ENCODE results near the gene PRCP.

Gene PRCP

DNA sequence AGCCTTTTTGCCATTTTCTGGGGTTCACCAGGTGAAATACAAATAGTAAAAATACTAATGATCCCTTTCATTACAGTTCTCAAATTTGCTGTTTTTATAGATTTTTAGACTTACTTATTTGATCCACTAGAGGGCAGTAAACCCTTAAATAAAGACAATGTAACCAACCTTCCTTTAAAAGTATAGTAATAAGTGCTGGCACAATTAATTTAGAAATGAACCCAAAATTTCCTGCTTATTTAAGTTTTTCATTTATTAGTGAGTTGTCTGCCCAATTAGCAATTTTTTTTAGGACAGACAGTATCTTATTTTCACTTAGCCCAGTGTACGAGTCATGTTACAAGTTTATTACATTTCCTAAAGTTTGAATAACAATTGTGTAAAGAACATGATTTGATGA is 6.0 kb upstream of the PRCP start:
- DNase-seq: peak; percentile 34

DNA sequence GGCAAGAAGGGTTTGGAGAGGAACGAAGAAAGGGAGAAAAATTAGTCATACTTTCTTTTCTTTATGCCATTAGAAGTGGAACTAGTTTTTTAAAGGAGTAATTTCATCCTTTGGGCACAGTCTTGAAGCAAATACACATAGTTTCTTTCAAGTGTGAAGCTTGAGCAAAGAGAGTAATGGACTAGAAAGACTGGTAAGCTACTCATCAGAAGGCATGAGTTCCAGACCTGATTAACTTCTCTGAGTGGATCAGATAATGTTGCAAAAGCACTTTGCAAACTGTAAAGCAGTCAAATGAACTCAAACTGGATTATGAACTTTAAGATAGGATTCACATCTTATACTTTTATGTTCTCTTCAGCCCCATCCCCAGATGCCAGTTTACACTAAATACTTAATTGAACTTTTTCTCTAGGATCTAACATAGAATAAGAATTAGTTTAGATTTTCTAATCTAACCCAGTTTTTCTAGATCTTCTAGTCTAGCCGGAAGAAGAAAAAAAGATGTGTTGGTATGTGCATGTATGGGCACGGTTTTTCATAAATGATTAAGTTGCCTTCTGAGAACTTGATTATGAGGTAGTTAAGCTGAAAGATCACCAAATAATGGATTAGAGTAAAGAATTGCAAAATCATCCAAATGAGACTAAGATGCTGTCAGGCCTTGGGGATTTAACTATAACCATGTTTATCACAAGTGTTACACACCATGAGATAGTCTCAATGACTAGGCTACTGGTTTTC is 3.8 kb upstream of the PRCP start:
- DNase-seq: no peak

DNA sequence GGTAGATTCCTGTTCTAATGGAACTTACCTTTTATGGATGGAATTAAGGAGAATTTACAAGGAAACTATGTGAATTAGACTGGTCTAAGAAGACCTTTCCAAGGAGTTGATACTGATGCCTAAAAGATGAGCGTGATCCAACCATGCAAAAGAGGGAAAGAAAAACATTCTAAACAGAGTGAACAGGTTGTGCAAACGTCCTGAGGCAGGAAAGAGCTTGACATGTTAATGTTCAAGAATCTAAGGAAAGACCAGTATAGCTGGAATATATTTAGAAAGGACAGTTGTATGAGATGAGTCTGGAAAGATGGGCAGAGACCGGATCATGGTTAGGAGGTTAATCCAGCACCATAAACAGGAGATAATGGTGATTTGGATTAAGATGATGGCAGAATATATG is 2.6 kb upstream of the PRCP start:
- no peak for DNase-seq

DNA sequence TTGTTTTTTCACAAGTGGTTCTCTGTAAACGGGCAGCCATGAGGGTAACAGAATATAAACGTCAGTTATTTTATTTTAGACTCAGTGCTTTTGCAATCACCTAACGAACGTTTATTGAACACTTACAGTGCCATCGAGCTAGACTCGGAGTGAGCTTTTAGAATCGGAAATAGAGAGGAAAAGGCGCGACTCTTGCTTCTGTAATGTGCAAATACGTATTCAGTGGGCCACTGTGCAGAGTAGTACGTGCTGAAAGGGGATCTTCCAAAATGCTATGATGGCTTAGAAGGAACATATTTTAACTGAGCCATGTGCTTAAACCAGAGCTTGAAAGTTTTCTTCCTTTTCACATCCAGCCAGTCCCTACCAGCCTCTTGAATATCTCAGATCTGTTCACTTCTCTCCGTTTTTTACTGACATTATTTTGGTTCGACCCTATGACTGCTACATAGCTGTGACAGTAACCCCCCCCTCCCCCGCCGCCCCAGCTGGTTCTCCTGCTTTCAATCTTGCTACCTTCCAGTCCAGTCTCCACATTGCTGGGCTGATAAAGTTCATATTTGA is 1.8 kb upstream of the PRCP start:
- no peak for DNase-seq

DNA sequence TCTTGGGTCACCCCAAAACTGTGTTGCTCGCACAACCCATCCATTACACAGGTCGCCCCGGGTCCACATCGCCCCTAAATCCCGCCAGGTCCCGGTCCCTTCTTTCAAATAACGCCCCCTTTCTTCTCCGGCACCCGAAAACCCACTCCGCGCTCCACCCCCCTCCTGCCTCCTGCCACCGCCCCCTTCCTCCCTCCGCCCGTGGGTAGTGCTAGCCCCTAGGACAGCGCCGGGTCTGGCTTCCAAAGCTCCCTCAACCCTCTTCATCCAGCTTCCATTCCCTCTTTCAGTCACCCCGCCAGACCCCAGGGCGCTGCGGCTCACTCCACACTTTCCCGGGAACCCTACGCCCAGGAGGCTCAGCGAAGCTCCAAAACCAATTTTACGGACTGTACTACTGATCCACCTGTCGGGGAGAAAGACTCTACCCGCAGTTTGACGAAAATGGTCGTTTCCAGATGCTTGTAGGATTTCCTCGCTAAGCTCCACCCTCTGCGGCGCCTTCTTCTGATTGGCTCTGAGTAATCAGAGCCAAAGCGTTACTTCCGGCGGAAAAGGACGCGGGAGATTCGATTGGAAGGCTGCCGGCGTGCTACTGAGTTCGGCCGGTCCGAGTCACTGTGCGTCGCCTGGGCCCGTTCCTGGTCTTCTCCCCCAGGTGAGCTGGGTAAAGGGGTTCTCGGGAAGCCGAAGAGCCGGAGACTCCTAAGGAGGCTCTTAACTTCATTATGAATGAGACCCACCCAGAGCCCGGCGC is 1.1 kb upstream of the PRCP start, which contains the start of gene DDIAS:
TSS of gene DDIAS (plus strand) at position 572 of the 757 bp plus-strand sequence. CDS start 13,003 bp downstream, outside the sequence.
- DNase-seq: peak; percentile 98

DNA sequence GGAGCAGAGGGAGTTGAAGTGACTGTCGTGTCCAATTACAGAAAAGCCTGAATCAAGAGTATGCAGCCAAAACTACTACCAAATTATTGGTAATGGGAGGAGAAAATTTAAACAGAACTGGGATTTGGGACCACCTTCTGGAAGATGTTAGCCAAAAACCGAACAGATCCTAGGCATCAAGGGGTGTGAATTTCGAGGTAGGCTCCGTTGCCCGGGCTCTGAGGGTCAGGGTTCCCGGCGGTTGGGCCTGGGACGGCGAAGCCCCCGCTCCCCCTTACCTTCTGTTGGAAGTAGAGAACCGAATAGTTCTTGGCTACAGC is 313 bp downstream of the PRCP start:
- DNase-seq: no peak

DNA sequence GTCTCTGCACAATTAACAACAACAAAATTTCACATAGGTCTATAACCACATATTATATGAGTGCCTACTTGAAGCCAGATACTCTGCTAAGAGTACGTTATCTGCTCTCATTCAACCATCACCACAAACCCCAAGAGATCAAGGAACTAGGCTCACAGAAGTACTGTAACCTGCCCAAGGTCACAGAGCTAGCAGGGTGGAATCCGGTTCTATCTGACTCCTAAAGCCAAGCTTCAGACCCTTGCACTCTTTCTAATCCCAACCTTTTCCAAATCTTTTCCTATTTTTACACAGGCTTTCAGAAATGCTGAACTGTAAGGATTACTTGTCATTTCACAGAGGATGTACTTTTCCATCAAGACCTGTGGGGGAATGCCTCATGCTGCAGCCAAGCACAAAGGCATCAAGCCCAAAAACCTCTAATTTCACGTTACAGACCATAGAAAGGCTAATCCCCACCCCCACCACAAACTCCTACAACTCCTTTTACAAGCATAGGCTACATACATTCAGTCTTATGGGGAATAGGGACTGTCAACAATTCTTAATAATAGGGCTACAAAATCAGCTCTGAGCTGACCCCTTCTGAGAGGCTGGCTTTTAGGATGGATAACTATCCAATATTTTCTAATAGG is 927 bp downstream of the PRCP start:
- DNase-seq: no peak

DNA sequence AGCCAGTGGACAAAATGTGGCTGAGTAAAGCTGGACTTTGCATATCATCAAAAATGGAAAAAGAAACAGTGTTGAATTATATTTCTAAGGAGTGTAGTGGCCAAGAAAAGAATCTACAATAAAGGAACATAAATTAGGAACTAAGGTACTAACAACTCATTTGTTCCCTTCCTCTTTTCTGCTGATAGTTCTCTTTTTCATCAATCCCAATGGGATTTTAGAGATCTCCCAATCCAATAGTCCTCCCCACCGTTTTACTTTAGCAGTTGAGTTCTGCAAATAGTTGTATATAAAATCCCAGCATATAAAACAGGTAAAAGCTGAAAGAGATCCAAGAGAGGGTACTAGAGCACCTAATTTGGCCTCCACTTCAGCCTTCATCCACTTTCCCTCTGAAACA is 2.0 kb downstream of the PRCP start:
- no peak for DNase-seq

DNA sequence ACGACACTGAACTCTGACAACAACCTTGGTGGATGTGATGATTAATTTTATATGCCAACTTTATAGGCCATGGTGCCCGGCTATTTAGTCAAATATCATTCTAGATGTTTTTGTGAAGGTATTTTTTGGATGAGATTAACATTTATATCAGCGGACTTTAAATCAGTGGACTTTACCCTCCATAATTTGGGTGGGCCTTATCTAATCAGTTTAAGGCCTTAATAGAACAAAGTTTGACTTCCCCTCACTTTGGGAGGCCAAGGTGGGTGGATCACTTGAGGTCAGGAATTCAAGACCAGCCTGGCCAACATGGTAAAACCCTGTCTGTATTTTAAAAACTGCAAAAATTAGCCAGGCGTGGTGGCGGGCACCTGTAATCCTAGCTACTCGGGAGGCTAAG is 4.0 kb downstream of the PRCP start:
- DNase-seq: no peak

DNA sequence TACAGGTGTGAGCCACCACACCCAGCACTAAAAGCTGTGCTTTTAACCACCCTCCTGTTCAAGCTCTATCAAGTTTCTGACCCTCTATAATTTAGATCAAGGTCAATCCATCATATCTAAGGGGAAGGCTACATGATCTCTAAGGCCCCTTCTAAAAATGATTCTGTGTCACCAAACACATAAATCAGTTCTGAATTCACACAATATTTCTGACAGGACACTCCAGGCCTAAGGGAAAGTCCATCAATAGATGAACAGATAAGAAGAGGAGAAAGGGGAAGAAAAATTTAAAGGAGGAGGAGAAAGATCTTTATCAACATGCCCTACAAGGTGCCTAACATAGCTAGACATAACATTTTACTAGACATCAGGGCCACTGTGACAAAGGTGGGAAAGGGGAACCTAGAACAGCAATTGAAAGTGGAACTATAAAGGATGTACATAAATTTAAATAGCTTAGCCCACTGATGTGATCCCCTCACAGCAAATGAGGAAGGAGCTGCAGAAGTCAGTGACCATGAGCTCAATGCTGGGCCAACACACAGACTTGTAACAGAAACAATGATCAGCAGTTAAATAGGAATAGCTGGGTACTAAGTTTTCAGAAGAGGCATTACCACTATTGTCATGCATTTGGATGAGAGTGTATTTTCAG is 4.7 kb downstream of the PRCP start:
- no peak for DNase-seq

DNA sequence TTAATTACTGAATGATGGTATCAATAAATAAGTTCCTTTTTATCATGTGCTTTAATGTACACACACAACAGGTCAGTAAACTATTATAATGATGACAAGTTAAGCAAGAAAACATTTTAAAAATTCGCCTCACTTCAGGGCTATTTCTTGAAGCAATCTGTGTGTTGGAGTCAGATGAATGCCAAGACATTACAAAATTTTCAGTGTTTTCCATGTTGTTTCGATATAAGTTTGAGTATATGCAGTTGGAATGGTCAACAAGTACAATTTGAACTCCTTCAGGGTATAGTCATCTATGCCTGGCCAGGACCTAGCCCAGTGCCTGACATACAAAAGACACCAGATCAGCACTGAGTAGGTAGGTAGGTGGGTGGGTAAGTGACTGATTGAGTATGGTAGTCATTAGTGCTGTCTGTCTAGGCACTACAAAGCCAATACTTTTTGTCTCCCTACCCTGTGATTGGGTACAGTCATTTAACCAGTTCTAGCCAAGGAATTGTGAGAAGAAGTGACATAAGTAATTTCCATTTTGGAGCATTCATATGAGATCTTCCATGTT is 7.5 kb downstream of the PRCP start:
- DNase-seq: no peak

DNA sequence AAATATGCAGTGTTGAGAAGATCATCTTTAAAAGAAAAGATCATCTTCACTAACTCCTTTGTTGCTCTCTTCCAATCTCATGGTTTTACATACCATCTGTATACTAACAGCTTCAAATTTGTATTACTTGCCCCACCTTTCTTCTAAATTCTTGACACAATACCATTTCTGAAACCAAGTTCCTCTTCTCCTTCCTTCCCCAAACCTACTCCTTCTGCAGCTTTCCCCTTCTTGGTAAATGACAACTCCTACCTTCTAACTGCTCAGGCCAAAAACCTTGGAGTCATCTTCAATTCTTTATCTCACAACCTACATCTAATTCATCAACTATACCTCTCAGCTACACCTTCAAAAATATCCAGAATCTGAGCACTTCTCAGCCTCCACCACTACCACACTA is 9.3 kb downstream of the PRCP start:
- no peak for DNase-seq

DNA sequence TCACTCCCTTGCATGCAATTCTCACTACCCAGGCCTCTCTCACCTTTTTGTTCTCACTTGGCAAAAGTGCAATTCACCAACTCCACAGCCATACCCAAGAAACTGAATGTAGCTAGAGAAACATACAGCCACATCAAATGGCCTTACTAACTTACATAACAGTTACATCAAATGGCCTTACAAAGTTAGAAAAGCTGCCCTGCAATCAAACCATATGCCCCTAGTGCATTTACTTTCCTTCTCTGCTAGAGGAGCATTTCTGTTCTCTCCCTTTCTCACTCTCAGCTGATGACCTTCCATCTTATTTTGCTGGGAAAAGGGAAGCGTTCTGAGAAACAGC is 10.3 kb downstream of the PRCP start:
- DNase-seq: no peak

DNA sequence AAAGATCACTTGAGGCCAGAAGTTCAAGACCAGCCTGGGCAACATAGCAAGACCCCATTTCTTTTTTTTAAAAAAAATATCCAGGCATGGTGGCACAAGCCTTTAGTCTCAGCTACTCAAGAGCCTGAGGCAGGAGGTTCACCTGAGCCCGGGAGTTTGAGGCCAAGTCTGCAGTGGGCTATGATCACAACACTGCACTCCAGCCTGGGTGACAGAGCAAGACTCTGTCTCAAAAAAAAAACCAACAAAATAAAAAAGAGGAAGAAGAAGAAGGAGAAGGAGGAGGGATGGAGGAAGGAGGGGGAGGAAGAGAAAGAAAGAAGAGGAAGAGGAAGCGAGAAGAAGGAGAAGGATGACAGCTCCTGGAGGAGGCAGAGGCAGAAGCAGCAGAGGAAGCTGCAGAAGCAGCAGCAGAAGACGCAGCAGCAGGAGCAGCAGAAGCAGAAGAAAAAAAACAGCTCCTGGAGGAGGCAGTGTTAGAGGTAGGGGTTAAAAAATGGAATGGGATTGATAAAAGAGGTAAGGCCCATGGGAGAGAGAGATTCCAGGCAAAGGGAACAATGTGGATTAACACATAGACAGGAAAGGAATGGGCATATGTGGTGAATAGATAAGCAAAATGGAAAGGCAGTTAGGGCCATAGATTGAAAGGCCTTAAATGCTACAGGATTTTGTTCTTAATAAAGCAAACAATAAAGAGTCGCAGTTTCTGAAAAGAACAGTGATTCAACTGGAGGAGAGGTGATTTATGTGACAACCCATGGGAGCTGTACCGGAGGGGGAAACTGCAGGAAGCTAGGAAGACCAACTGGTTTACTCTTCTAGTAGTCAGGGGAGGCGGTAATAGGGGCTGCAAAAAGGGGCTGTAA is 10.9 kb downstream of the PRCP start:
- DNase-seq: no peak

DNA sequence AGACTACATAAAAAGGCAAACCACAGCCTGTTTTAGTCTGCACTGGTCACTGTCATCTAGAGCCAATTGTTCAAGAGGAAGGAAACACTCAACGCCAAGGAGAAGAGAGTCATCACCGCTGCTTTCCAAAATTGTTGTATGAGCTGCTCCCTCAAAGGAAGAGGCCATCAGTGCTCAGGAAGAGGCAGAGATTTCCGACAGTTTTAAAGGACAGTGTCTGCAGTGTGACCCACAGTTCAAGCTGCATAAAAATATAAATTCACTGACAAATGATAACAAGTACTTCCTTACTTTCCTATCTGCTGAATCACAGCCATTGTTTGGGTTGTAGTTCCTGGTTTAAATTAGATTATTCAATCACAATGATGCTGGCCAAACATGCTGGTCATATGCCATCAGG is 16.4 kb downstream of the PRCP start:
- DNase-seq: no peak

DNA sequence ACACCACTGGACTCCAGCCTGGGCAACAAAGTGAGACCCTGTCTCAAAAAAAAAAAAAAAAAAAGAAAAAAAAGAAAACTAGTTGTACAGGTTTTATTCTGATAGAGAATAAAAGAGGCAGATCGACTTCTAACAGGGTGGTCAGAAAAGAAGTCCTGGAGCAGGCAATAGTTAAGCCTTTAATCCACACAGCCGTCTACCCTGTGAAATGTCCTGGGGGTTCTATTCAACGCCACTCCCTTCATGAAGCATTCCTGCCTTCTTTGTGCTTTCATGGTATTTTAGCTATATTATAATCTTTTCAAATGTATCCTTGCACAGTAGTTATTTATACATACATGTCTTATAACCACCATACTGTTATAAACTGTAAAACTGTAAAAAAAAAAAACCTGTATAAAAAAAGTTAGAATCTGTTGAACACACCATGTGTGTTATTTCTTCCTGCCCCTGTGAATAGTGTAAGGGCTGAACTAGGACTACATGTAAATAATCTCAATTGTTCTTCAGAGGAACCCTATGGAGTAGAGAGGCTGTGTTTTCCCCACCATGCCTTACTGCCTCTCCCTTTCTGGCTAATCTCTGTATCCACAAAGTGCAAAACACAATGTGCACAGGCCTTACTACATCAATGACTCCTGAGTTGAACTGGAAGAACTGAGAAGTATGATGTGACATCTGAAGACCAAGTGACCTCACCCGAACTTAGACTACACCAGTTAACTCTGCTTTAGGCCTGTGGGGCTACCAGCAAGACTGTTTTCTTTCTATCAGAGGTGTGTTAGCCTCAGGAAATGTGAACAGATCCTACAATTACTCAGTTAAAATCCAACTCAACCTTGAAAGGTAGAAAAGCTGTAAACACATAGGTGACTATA is 25.3 kb downstream of the PRCP start:
- no peak for DNase-seq

DNA sequence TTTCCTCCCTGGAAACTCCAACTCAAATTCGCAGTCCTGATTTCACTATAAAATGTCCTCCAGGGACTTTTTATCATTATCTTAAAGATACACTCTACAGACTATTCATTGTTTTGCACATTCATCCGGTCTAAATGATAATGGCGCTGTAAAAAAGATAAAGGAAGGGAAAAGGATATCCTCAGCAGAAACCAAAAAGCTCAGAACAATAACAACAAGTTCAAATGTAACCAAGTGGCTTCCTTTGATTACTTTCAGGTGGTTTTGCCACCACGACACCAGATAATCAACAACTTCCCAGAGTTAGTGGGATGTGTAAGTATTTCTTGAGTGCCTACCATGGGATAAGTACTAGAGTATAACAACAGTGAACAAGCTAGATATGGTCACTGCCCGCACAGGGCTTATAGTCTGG is 26.3 kb downstream of the PRCP start:
- DNase-seq: no peak

DNA sequence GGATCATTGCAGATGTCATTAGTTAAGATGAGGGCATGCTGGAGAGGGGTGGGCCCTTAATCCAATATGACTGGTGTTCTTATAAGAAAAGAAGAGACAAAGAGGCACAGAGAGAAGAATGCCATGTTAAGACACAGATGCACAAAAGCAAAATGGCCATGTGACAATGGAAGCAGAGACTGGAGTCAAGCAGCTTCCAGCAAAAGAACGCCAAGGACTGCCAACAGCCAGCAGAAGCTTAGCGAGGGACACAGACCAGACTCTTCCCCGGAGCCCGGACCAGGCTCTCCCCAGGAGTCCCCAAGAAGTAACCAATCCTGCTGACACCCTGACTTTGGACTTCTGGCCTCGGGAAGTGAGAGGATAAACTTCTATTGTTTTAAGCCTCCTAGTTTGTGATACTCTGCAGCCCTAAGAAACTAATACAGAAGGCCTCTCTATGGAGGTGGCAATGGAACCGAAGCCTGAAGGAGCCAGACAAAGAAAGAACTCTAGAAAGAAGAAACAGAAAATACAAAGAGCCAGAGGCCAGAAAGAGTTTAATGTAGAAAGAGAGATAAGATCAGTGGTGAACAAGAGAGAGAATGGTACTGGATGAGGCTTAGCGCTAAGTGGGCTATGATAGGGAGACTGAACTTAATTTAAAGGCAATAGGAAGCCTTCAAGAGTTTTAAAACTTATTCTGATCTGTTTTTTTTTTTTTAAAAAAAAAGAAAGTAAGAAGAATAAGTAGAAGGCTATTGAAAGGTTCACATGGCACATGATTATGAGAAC is 27.7 kb downstream of the PRCP start:
- DNase-seq: no peak

DNA sequence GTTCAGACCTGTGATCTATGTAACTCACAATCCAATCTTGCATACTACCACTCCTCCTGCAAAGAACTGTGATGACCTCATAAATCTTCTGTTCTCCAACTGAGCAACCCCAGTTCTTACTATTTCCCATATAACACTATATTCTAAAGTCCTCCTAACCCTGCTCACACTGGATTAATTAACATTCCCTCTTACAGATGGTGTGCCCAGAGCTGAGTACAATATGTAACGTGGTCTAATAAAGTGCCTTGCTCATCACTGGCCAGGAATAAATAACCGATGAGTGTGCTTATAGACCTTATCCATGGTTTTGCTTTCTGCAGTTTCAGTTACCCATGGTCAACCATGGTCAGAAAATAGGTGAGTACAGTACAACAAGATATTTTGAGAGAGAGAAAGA is 28.6 kb downstream of the PRCP start:
- peak; percentile 38 for DNase-seq

DNA sequence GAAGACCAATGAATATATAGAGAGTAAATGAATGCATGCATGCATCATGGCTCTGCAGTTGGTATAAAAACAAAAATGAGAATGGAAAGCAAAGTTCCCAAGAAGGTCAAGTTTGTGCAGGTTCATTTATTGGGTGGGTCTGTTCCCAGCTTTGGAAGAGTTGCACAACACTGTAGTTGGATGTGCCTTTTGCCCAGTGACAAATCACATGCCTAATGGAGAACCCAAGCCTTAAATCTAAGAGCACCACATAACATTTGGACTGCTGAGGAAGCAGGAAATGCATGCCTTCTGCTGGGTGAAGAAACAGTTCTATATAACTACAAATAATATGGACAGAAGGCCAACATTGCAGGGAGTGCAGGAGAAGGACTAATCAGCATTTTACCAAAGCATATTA is 30.6 kb downstream of the PRCP start:
- peak; percentile 10 for DNase-seq
